GM12878 (cell line): ENCODE data around the gene PSTPIP2. TPM values are rescaled to one million over a fixed set of nuclear protein-coding genes. Genes with fewer than 3 reads are reported as not detected.

ENCODE experiments used
- ATAC-seq: fragments of 200-7000 bp; cut with Tn5 transposase; 3 replicates; pipeline ENCODE4 v1.9.1; 2020; ENCODE audit warnings: mild to moderate bottlenecking, moderate library complexity
- BruUV-seq: library from RNA; stranded (reverse); fragments of 400-500 nt; replicated peaks from 2 replicates; lab custom pipeline; 2021; lab: Mats Ljungman, UMichigan
- CTCF ChIA-PET: fragments of 300-600 bp; sonication (Branson Sonifier 250); formaldehyde crosslinking; extraction: SDS; loops from one replicate; lab custom pipeline; 2021; ENCODE audit warnings: inconsistent platforms; lab: Yijun Ruan, JAX
- POLR2A ChIA-PET: fragments of 350-600 bp; formaldehyde crosslinking; extraction: SDS; loops from one replicate; lab custom pipeline; 2021; ENCODE audit warnings: inconsistent platforms; lab: Charles Lee
- RAD21 ChIA-PET: fragments of 300-600 bp; sonication (Branson Sonifier 250); formaldehyde crosslinking; loops from one replicate; lab custom pipeline; 2023; ENCODE audit warnings: antibody characterized with exemption; ENCODE audit not compliant: unreplicated experiment; lab: Charles Lee
- SMC1A ChIA-PET: fragments of 300-600 bp; sonication (Branson Sonifier 250); formaldehyde crosslinking; loops from one replicate; lab custom pipeline; 2023; ENCODE audit not compliant: unreplicated experiment, uncharacterized antibody; lab: Charles Lee
- DNase-seq: peaks from one replicate; pipeline ENCODE4 v3.0.0-alpha.2; 2011; ENCODE audit warnings: low read depth, low spot score
- FAIRE-seq: peaks from 3 replicates; lab custom pipeline; 2011; peaks lifted over from hg19 to GRCh38; lab: Jason Lieb, UNC
- H2AFZ ChIP-seq: 2 replicates; pipeline ENCODE4 v1.6.0; 2011; ENCODE audit warnings: low read depth, low read length, control low read depth; ENCODE audit not compliant: control insufficient read depth
- H3K27ac ChIP-seq: 2 replicates; pipeline ENCODE4 v1.5.1; 2011; ENCODE audit warnings: control low read depth; ENCODE audit not compliant: control insufficient read depth, insufficient read depth
- H3K27me3 ChIP-seq, 2 experiments: replicated peaks in 1 of 2; 2 replicates each; pipeline versions ENCODE4 v1.6.0 to v1.6.1; 2011; ENCODE audit warnings: low read length in 1 of 2; ENCODE audit not compliant: control insufficient read depth in 2 of 2, insufficient read depth in 2 of 2
- H3K36me3 ChIP-seq, 2 experiments: 2 replicates each; pipeline ENCODE4 v1.5.1; 2011; ENCODE audit warnings: low read length in 1 of 2; ENCODE audit not compliant: control insufficient read depth in 2 of 2, insufficient read depth in 2 of 2
- H3K4me1 ChIP-seq: 2 replicates; pipeline ENCODE4 v1.6.1; 2011; ENCODE audit warnings: mild to moderate bottlenecking, low read length, moderate library complexity, mixed read lengths; ENCODE audit not compliant: control insufficient read depth, insufficient read depth
- H3K4me2 ChIP-seq: 2 replicates; pipeline ENCODE4 v1.6.0; 2011; ENCODE audit warnings: control low read depth; ENCODE audit not compliant: control insufficient read depth, insufficient read depth
- H3K4me3 ChIP-seq: fragments of 200-600 bp; sonication (generic); 2 replicates; pipeline ENCODE4 v1.5.1; 2016
- H3K79me2 ChIP-seq: 2 replicates; pipeline ENCODE4 v1.6.0; 2011; ENCODE audit warnings: low read length; ENCODE audit not compliant: control insufficient read depth, insufficient read depth
- H3K9ac ChIP-seq: 2 replicates; pipeline ENCODE4 v1.8.0; 2011; ENCODE audit warnings: low read length, control low read depth, mixed read lengths; ENCODE audit not compliant: control insufficient read depth, insufficient read depth
- H3K9me3 ChIP-seq: replicated peaks from 3 replicates; pipeline ENCODE4 v1.5.1; 2011; ENCODE audit warnings: mild to moderate bottlenecking, low read length; ENCODE audit not compliant: control insufficient read depth, insufficient read depth
- H4K20me1 ChIP-seq: 2 replicates; pipeline ENCODE4 v1.6.0; 2011; ENCODE audit not compliant: control insufficient read depth, insufficient read depth
- EED ChIP-seq: sonication (generic); IDR thresholded peaks from 2 replicates; pipeline ENCODE4 v1.6.1; 2016; ENCODE audit warnings: antibody characterized with exemption, low read depth
- GABPA ChIP-seq: IDR thresholded peaks from 2 replicates; pipeline ENCODE4 v1.6.1; 2014; ENCODE audit warnings: antibody characterized with exemption, low read depth, mild to moderate bottlenecking, inconsistent platforms
- GATAD2B ChIP-seq: fragments of 450-650 bp; conservative IDR thresholded peaks from 2 replicates; pipeline ENCODE4 v1.6.1; 2017; ENCODE audit warnings: low read depth, mild to moderate bottlenecking, moderate library complexity
- RUNX3 ChIP-seq: IDR thresholded peaks from 2 replicates; pipeline ENCODE4 v1.6.1; 2012; ENCODE audit warnings: low read length, inconsistent platforms
- SMARCA5 ChIP-seq: fragments of 450-650 bp; IDR thresholded peaks from 2 replicates; pipeline ENCODE4 v1.6.1; 2017; ENCODE audit warnings: mild to moderate bottlenecking
- SREBF2 ChIP-seq: IDR thresholded peaks from 2 replicates; pipeline ENCODE4 v1.6.1; 2012; ENCODE audit warnings: mild to moderate bottlenecking, low read length
- WGBS: methylation state at CpG from one replicate; pipeline ENCODE4 v1.1.6; 2016; ENCODE audit warnings: low lambda C conversion rate; ENCODE audit not compliant: insufficient replicate concordance, insufficient coverage; ENCODE audit errors: missing lambda C conversion rate; 5-methylcytosine and 5-hydroxymethylcytosine counted together
- in situ Hi-C: fragments of 300-500 bp; cut with MboI; formaldehyde crosslinking; loops from 9 replicates; pipeline ENCODE4 v1.14.3; 2018; ENCODE audit warnings: mixed read lengths
- intact Hi-C: fragments of 100-400 bp; cut with micrococcal nuclease; formaldehyde crosslinking; loops from one replicate; pipeline ENCODE4 v1.14.2; 2022; ENCODE audit not compliant: unreplicated experiment
- polyA plus RNA-seq, 11 experiments: library from polyadenylated mRNA; depleted of rRNA in 4 of 11; unstranded in 6 of 11; stranded (reverse) in 5 of 11; fragments of >200 nt; fragmentation: Nextera tagmentation in 4 of 11; fragmentation: Illumina TruSeq in 1 of 11; extraction: Ambion mirVana in 4 of 11; extraction: Trizol in 1 of 11; gene quantifications; 1 replicate in 1 of 11; 2 replicates in 10 of 11; pipeline versions ENCODE4 v1.2.1 to v1.2.3, GENCODE V29; 2011 to 2016; ENCODE audit warnings: inconsistent platforms in 2 of 11, missing spikeins in 2 of 11, low read depth in 1 of 11
- total RNA-seq, 4 experiments: library from RNA; depleted of rRNA in 3 of 4; stranded (reverse); fragments of >200 nt in 3 of 4; fragmentation: Illumina TruSeq in 1 of 4; extraction: Trizol in 1 of 4; gene quantifications; 2 replicates each; pipeline versions ENCODE4 v1.2.1 to v1.2.3, GENCODE V29; 2013 to 2021

The PSTPIP2 gene
- total and polyA plus RNA-seq, 10 of the 15 experiments (the other 5 are each of a cell fraction or from before 2014, with no cell fraction given) = 0.69 to 38.4 (median 24.7) TPM

DNA sequence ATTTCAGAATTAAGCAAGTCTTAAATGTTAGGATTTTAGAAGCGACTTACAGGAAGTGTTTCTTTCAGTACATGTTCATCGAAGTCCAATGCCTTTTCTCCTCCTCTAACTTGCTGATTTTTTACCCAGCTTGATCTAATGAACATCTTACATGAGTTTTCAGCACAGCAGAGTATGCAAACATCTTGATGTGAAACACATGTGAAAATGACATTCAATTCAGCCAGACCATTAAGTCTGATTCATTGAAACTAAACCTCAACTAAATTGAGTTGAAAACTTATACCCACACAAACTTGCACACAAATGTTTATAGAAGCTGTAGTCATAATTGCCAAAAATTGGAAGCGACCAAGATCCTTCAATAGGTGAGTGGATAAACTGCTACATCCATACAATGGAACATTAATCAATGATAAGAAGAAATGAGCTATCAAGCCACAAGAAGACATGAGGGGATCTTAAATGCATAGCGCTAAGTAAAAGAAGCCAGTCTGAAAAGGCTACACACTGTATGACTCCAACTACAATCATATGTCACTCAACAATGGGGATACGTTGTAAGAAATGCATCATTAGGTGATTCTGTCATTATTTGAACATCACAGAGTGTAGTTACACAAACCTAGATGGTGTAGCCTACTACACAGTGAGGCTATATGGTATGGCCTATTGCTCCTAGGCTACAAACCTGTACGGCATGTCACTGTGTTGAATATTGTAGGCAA lies 18.5 kb downstream of the PSTPIP2 start:
- no peaks in the 10 kb centered on the region for H3K9me3 ChIP-seq
- 47% methylated on average over 6 of the region's 6 CpGs for WGBS
- in situ Hi-C loops (no loop called here), intact Hi-C loops (no loop called here)
- SMC1A ChIA-PET = interaction anchor here (1.1 to 2.5 kb wide), 5 partner anchors 14 to 90 kb away, joined by 3 to 13 read pairs (median 5); no protein-coding TSS in a partner anchor
- POLR2A ChIA-PET = interaction anchor here (0.5 kb wide), 1 partner anchor 44 kb away, joined by 4 read pairs; no protein-coding TSS in a partner anchor
- ATAC-seq (no peak), FAIRE-seq (no peak), DNase-seq (no peak)
- no peak for TF ChIP-seq SREBF2
- 0 out of 2 replicates have a peak, but pooled peaks have one; percentile 14 for TF ChIP-seq RUNX3
- no peak for TF ChIP-seq GATAD2B
- no peak for TF ChIP-seq SMARCA5
- no peak overlapping the region for H2AFZ ChIP-seq
- H4K20me1 ChIP-seq = no peaks in the 10 kb centered on the region
- H3K36me3 ChIP-seq = no peaks in the 10 kb centered on the region
- CTCF ChIA-PET = interaction anchor here (2.7 kb wide), 1 partner anchor 20 kb away, joined by 18 read pairs; no protein-coding TSS in a partner anchor
- no peak overlapping the region for H3K27ac ChIP-seq
- peaks cover 11% of the 10 kb centered on the region for H3K4me1 ChIP-seq
- no peak overlapping the region for H3K4me3 ChIP-seq
- RAD21 ChIA-PET = interaction anchor here (1.5 kb wide), 1 partner anchor 20 kb away, joined by 3 read pairs; no protein-coding TSS in a partner anchor
- no peaks in the 10 kb centered on the region for H3K27me3 ChIP-seq
- no peak overlapping the region for H3K9ac ChIP-seq
- no TSS peak for BruUV-seq
- no peak overlapping the region for H3K4me2 ChIP-seq
- no peaks in the 10 kb centered on the region; the same call in 1 of the 2 replicates for H3K79me2 ChIP-seq

DNA sequence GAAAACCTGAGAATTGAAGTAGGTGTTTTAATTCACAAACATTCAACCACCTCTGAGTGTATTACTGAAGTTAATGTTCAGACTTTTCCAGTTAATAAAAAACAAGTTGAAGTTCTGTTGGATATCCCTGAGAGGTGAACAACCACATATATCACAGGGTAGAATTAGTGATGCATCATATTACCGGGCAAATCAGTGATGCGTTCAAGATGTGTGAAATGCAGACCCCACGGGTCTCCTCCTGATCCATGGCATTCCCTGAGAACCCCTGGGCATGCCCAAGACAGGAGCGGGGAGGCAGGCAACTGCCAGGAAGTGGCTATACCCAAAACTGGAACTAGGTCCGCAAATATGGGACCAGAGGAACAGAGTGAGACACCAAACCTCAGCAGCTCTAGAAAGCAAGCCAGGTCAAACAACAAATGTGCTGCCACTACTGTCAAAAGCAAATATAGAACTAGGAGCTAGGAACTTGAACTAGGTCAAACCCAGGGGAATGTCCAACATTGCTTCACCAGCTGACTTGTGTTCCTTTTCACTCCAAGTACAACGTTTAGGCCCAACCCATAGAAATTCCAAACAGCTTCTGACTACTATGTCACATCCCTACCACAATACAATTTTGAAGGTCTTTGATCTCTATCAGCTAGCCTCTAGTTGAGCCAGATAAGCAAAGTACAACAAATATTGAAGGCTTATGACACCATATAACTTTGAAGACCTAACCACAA lies 20.2 kb downstream of the PSTPIP2 start:
- DNase-seq (no peak), ATAC-seq (no peak), FAIRE-seq (peak; percentile 35)
- ChIA-PET RAD21 (no interaction called here), SMC1A (no interaction called here), CTCF (no interaction called here), POLR2A (no interaction called here)
- Histone ChIP-seq H3K9me3 (no peaks in the 10 kb centered on the region), H3K27me3 (no peaks in the 10 kb centered on the region), H3K79me2 (no peaks in the 10 kb centered on the region; the same call in 1 of the 2 replicates), H2AFZ (no peak overlapping the region), H4K20me1 (no peaks in the 10 kb centered on the region), H3K9ac (no peak overlapping the region), H3K4me3 (no peak overlapping the region), H3K4me2 (no peak overlapping the region), H3K27ac (no peak overlapping the region), H3K36me3 (no peaks in the 10 kb centered on the region), H3K4me1 (peaks cover 11% of the 10 kb centered on the region)
- WGBS = 57% methylated on average over 6 of the region's 6 CpGs
- BruUV-seq = no TSS peak
- intact Hi-C loops (no loop called here), in situ Hi-C loops (no loop called here)
- TF ChIP-seq GABPA = no peak
- peak; percentile 49; the same call in 1 of the 2 replicates for TF ChIP-seq EED
